Measurements from ENCODE around the gene RBM47. TPM values are rescaled to one million over a fixed set of nuclear protein-coding genes. Genes with fewer than 3 reads are reported as not detected.
"Not testable (repeated sequence)": the region's sequence is repeated elsewhere in the genome, so short reads cannot be mapped to it uniquely, and the experiment has no call there.

RBM47 gene
- total RNA-seq, 5 donors from 2014 or later (not counting 1 experiment from before 2014, with no cell fraction given), result 0.19 to 1.3 (median 0.79) TPM

- WGBS (ENCODE audit: insufficient coverage), result 57% methylated on average over 5 of the region's 10 CpGs
- Histone ChIP-seq H3K27ac (ENCODE audit: low read length) (no peak overlapping the region), H3K27me3 (replicated peaks in 1 of 2; ENCODE audit: control insufficient read depth in 2 of 2, extremely low read depth in 1 of 2, insufficient read depth in 2 of 2, low read length in 1 of 2) (peaks cover 0 to 3% of the 10 kb centered on the region in 2 experiments), H3K4me1 (ENCODE audit: control insufficient read depth in 1 of 2, extremely low read depth in 1 of 2, insufficient read depth in 2 of 2, low read length in 2 of 2) (no peaks in the 10 kb centered on the region), H3K4me3 (ENCODE audit: control insufficient read depth in 1 of 2, extremely low read depth in 1 of 2, low read length in 1 of 2) (no peak overlapping the region), H3K36me3 (ENCODE audit: control insufficient read depth in 2 of 2, extremely low read depth in 1 of 2, insufficient read depth in 1 of 2, low read length in 1 of 2) (no peaks in the 10 kb centered on the region), H3K9me3 (no peaks in the 10 kb centered on the region)
- no peak for ATAC-seq (replicated peaks in 1 of 4)
- CTCF ChIA-PET, result no interaction called here
- Mint-ChIP-seq H3K9me3 (peaks cover 0 to 3% (median 0%) of the 10 kb centered on the region in 3 donors), H3K27ac (no peak overlapping the region), H3K27me3 (no peaks in the 10 kb centered on the region), H3K4me1 (no peaks in the 10 kb centered on the region), H3K36me3 (no peaks in the 10 kb centered on the region), H3K4me3 (no peak overlapping the region)
- no peak for DNase-seq
- POLR2A ChIA-PET, result no interaction called here
Observed at GRCh38 chr4:40412866-40413795, 216.5 kb downstream of the RBM47 start.

- WGBS (ENCODE audit: insufficient coverage), result no CpG with 5 or more reads among the region's 1 CpG
- ChIA-PET POLR2A (no interaction called here), CTCF (no interaction called here)
- Mint-ChIP-seq H3K4me1 (no peaks in the 10 kb centered on the region), H3K27me3 (no peaks in the 10 kb centered on the region), H3K36me3 (peaks cover under 1% of the 10 kb centered on the region), H3K4me3 (no peak overlapping the region), H3K9me3 (peaks cover 4 to 6% (median 5%) of the 10 kb centered on the region in 3 donors), H3K27ac (no peak overlapping the region)
- H3K36me3 ChIP-seq (ENCODE audit: control insufficient read depth in 2 of 2, extremely low read depth in 1 of 2, insufficient read depth in 1 of 2, low read length in 1 of 2), result no peaks in the 10 kb centered on the region
- H3K4me3 ChIP-seq (ENCODE audit: control insufficient read depth in 1 of 2, extremely low read depth in 1 of 2, low read length in 1 of 2), result no peak overlapping the region
- H3K27ac ChIP-seq (ENCODE audit: low read length), result no peak overlapping the region
- H3K27me3 ChIP-seq (replicated peaks in 1 of 2; ENCODE audit: control insufficient read depth in 2 of 2, extremely low read depth in 1 of 2, insufficient read depth in 2 of 2, low read length in 1 of 2), result peaks cover 0 to 3% of the 10 kb centered on the region in 2 experiments
- ATAC-seq (replicated peaks in 1 of 4) (no peak), DNase-seq (no peak)
- H3K4me1 ChIP-seq (ENCODE audit: control insufficient read depth in 1 of 2, extremely low read depth in 1 of 2, insufficient read depth in 2 of 2, low read length in 2 of 2), result no peaks in the 10 kb centered on the region
- no peaks in the 10 kb centered on the region for H3K9me3 ChIP-seq
Observed at GRCh38 chr4:40412388-40412787, 217.3 kb downstream of the RBM47 start.

- H3K4me3 ChIP-seq (ENCODE audit: control insufficient read depth in 1 of 2, extremely low read depth in 1 of 2, low read length in 1 of 2), result no peak overlapping the region
- H3K27me3 ChIP-seq (replicated peaks in 1 of 2; ENCODE audit: control insufficient read depth in 2 of 2, extremely low read depth in 1 of 2, insufficient read depth in 2 of 2, low read length in 1 of 2), result peaks cover 0 to 8% of the 10 kb centered on the region in 2 experiments
- Mint-ChIP-seq H3K4me3 (no peak overlapping the region), H3K36me3 (peaks cover 6% of the 10 kb centered on the region), H3K27me3 (peaks cover 0 to 4% of the 10 kb centered on the region in 2 donors), H3K27ac (no peak overlapping the region), H3K9me3 (peaks cover 4 to 13% (median 9%) of the 10 kb centered on the region in 3 donors), H3K4me1 (no peaks in the 10 kb centered on the region)
- ChIA-PET POLR2A (no interaction called here), CTCF (no interaction called here)
- H3K36me3 ChIP-seq (ENCODE audit: control insufficient read depth in 2 of 2, extremely low read depth in 1 of 2, insufficient read depth in 1 of 2, low read length in 1 of 2), result no peaks in the 10 kb centered on the region
- H3K4me1 ChIP-seq (ENCODE audit: control insufficient read depth in 1 of 2, extremely low read depth in 1 of 2, insufficient read depth in 2 of 2, low read length in 2 of 2), result no peaks in the 10 kb centered on the region
- no CpG with 5 or more reads among the region's 1 CpG for WGBS (ENCODE audit: insufficient coverage)
- DNase-seq (no peak), ATAC-seq (replicated peaks in 1 of 4) (no peak)
- no peaks in the 10 kb centered on the region for H3K9me3 ChIP-seq
- no peak overlapping the region for H3K27ac ChIP-seq (ENCODE audit: low read length)
Observed at GRCh38 chr4:40409835-40410234, 219.8 kb downstream of the RBM47 start.

- DNase-seq; H3K27ac Mint-ChIP-seq; H3K36me3 Mint-ChIP-seq; H3K9me3 ChIP-seq; H3K4me3 ChIP-seq (ENCODE audit: control insufficient read depth in 1 of 2, extremely low read depth in 1 of 2, low read length in 1 of 2); H3K27me3 Mint-ChIP-seq; H3K4me1 ChIP-seq (ENCODE audit: control insufficient read depth in 1 of 2, extremely low read depth in 1 of 2, insufficient read depth in 2 of 2, low read length in 2 of 2); H3K27me3 ChIP-seq (replicated peaks in 1 of 2; ENCODE audit: control insufficient read depth in 2 of 2, extremely low read depth in 1 of 2, insufficient read depth in 2 of 2, low read length in 1 of 2); H3K27ac ChIP-seq (ENCODE audit: low read length); ATAC-seq (replicated peaks in 1 of 4); H3K4me1 Mint-ChIP-seq; H3K4me3 Mint-ChIP-seq; H3K36me3 ChIP-seq (ENCODE audit: control insufficient read depth in 2 of 2, extremely low read depth in 1 of 2, insufficient read depth in 1 of 2, low read length in 1 of 2); CTCF ChIA-PET: not testable (repeated sequence)
- H3K9me3 Mint-ChIP-seq, result peaks cover 4 to 13% (median 9%) of the 10 kb centered on the region in 3 donors
- WGBS (ENCODE audit: insufficient coverage), result 69% methylated on average over 2 of the region's 3 CpGs
- POLR2A ChIA-PET, result interaction anchor here in 1 of 2 donors (0.6 kb wide), 1 partner anchor 19 kb away, joined by 4 read pairs; no protein-coding TSS in a partner anchor
Observed at GRCh38 chr4:40407468-40407867, 222.2 kb downstream of the RBM47 start.

GRCh38 chr4:40406340-40406739 lies 223.3 kb downstream of the RBM47 start:
- POLR2A ChIA-PET, result no interaction called here

GRCh38 chr4:40405193-40405592 lies 224.5 kb downstream of the RBM47 start:
- Mint-ChIP-seq H3K27me3 (peaks cover 0 to 4% of the 10 kb centered on the region in 2 donors), H3K4me1 (peaks cover 0 to 5% (median 0%) of the 10 kb centered on the region in 3 donors), H3K27ac (no peak overlapping the region), H3K36me3 (peaks cover 6% of the 10 kb centered on the region), H3K4me3 (no peak overlapping the region), H3K9me3 (peaks cover 4 to 13% (median 9%) of the 10 kb centered on the region in 3 donors)
- H3K36me3 ChIP-seq (ENCODE audit: control insufficient read depth in 2 of 2, extremely low read depth in 1 of 2, insufficient read depth in 1 of 2, low read length in 1 of 2), result no peaks in the 10 kb centered on the region
- no peak overlapping the region for H3K27ac ChIP-seq (ENCODE audit: low read length)
- POLR2A ChIA-PET, result no interaction called here
- no peak overlapping the region for H3K4me3 ChIP-seq (ENCODE audit: control insufficient read depth in 1 of 2, extremely low read depth in 1 of 2, low read length in 1 of 2)
- H3K27me3 ChIP-seq (replicated peaks in 1 of 2; ENCODE audit: control insufficient read depth in 2 of 2, extremely low read depth in 1 of 2, insufficient read depth in 2 of 2, low read length in 1 of 2), result peaks cover 0 to 5% of the 10 kb centered on the region in 2 experiments
- WGBS (ENCODE audit: insufficient coverage), result 81% methylated on average over 2 of the region's 4 CpGs
- CTCF ChIA-PET, result no interaction called here
- ATAC-seq (replicated peaks in 1 of 4) (no peak), DNase-seq (no peak)
- no peaks in the 10 kb centered on the region for H3K4me1 ChIP-seq (ENCODE audit: control insufficient read depth in 1 of 2, extremely low read depth in 1 of 2, insufficient read depth in 2 of 2, low read length in 2 of 2)
- no peaks in the 10 kb centered on the region for H3K9me3 ChIP-seq

More at GRCh38 chr4:40406340-40406739, 223.3 kb downstream of the RBM47 start:
- no peaks in the 10 kb centered on the region for H3K9me3 ChIP-seq
- 72% methylated on average over 2 of the region's 4 CpGs for WGBS (ENCODE audit: insufficient coverage)
- Mint-ChIP-seq H3K4me3 (no peak overlapping the region), H3K36me3 (peaks cover 6% of the 10 kb centered on the region), H3K9me3 (peaks cover 4 to 13% (median 9%) of the 10 kb centered on the region in 3 donors), H3K27me3 (peaks cover 0 to 4% of the 10 kb centered on the region in 2 donors), H3K4me1 (peaks cover 0 to 5% (median 0%) of the 10 kb centered on the region in 3 donors), H3K27ac (no peak overlapping the region)
- no peak for DNase-seq
- CTCF ChIA-PET, result no interaction called here
- no peak for ATAC-seq (replicated peaks in 1 of 4)
- H3K27me3 ChIP-seq (replicated peaks in 1 of 2; ENCODE audit: control insufficient read depth in 2 of 2, extremely low read depth in 1 of 2, insufficient read depth in 2 of 2, low read length in 1 of 2), result peaks cover 0 to 5% of the 10 kb centered on the region in 2 experiments
- no peak overlapping the region for H3K27ac ChIP-seq (ENCODE audit: low read length)
- no peaks in the 10 kb centered on the region for H3K36me3 ChIP-seq (ENCODE audit: control insufficient read depth in 2 of 2, extremely low read depth in 1 of 2, insufficient read depth in 1 of 2, low read length in 1 of 2)
- no peak overlapping the region for H3K4me3 ChIP-seq (ENCODE audit: control insufficient read depth in 1 of 2, extremely low read depth in 1 of 2, low read length in 1 of 2)
- H3K4me1 ChIP-seq (ENCODE audit: control insufficient read depth in 1 of 2, extremely low read depth in 1 of 2, insufficient read depth in 2 of 2, low read length in 2 of 2), result no peaks in the 10 kb centered on the region
